Lung (tissue), 12 donors: ENCODE results near the gene ARAP1. TPM values are rescaled to one million over a fixed set of nuclear protein-coding genes. Genes with fewer than 3 reads are reported as not detected.

ENCODE experiments used
- ATAC-seq: fragments of 200-7000 bp; cut with Tn5 transposase; one replicate; pipeline ENCODE4 v1.9.1; 2020; ENCODE audit warnings: moderate number of reproducible peaks; ENCODE audit not compliant: insufficient read depth, low FRiP score
- DNase-seq, 3 donors: peaks; one replicate each; pipeline ENCODE4 v3.0.0-alpha.2; 2013 to 2017
- H3K27ac ChIP-seq, 2 donors: one replicate each; pipeline ENCODE4 v1.5.1; 2013; ENCODE audit warnings: mild to moderate bottlenecking in 2 of 2, moderate library complexity in 2 of 2, control low read depth in 1 of 2, inconsistent platforms in 1 of 2, low read depth in 1 of 2, low read length in 1 of 2
- H3K27me3 ChIP-seq, 3 donors: one replicate each; pipeline ENCODE4 v1.5.1; 2013; ENCODE audit warnings: low read length in 2 of 3; ENCODE audit not compliant: control insufficient read depth in 3 of 3, insufficient read depth in 3 of 3
- H3K36me3 ChIP-seq, 4 donors: one replicate each; pipeline ENCODE4 v1.5.1; 2013; ENCODE audit warnings: low read length in 4 of 4, mild to moderate bottlenecking in 1 of 4, moderate library complexity in 1 of 4; ENCODE audit not compliant: control insufficient read depth in 4 of 4, insufficient read depth in 4 of 4
- H3K4me1 ChIP-seq, 5 donors: one replicate each; pipeline ENCODE4 v1.5.1; 2013; ENCODE audit warnings: low read length in 5 of 5, mild to moderate bottlenecking in 2 of 5, moderate library complexity in 1 of 5; ENCODE audit not compliant: control insufficient read depth in 5 of 5, insufficient read depth in 5 of 5
- H3K4me3 ChIP-seq: one replicate; pipeline ENCODE4 v1.5.1; 2013; ENCODE audit warnings: mild to moderate bottlenecking, control low read depth, moderate library complexity
- H3K9ac ChIP-seq, 2 donors: one replicate each; pipeline ENCODE4 v1.5.1; 2013; ENCODE audit warnings: low read length in 2 of 2, control low read depth in 1 of 2; ENCODE audit not compliant: insufficient read depth in 1 of 2
- H3K9me3 ChIP-seq, 4 donors: one replicate each; pipeline ENCODE4 v1.5.1; 2013; ENCODE audit warnings: low read length in 3 of 4, mild to moderate bottlenecking in 1 of 4, moderate library complexity in 1 of 4; ENCODE audit not compliant: control insufficient read depth in 4 of 4, insufficient read depth in 3 of 4
- WGBS, 2 donors: extraction: QIAGEN DNeasy Blood & Tissue Kit; methylation state at CpG; one replicate each; pipeline ENCODE4 v1.1.7; 2013; 5-methylcytosine and 5-hydroxymethylcytosine counted together
- polyA plus RNA-seq, 2 donors: library from polyadenylated mRNA; stranded (reverse); fragments of 200-250 nt; gene quantifications; one replicate each; pipeline ENCODE4 v1.2.1, GENCODE V29; 2013
- total RNA-seq, 2 donors: library from RNA; depleted of rRNA in 1 of 2; stranded (reverse); fragments of >200 nt in 1 of 2; gene quantifications; one replicate each; pipeline ENCODE4 v1.2.1, GENCODE V29; 2014 to 2021
- TF ChIP-seq, protein P1 (sequence below): IDR thresholded peaks from 2 replicates; pipeline ENCODE4 v1.5.1; 2012; ENCODE audit warnings: mild to moderate bottlenecking; ENCODE audit errors: control extremely low read depth, extremely low read depth
- donor health status: control.
- donor health status: control.
- donor health status: Bipolar disorder and iron deficiency.
- donor health status: healthy.
- donor health status: DM: yes; HTN: yes; CAD: no.

Gene ARAP1
- total and polyA plus RNA-seq, 4 donors, result 134 to 218 (median 173) TPM

DNA sequence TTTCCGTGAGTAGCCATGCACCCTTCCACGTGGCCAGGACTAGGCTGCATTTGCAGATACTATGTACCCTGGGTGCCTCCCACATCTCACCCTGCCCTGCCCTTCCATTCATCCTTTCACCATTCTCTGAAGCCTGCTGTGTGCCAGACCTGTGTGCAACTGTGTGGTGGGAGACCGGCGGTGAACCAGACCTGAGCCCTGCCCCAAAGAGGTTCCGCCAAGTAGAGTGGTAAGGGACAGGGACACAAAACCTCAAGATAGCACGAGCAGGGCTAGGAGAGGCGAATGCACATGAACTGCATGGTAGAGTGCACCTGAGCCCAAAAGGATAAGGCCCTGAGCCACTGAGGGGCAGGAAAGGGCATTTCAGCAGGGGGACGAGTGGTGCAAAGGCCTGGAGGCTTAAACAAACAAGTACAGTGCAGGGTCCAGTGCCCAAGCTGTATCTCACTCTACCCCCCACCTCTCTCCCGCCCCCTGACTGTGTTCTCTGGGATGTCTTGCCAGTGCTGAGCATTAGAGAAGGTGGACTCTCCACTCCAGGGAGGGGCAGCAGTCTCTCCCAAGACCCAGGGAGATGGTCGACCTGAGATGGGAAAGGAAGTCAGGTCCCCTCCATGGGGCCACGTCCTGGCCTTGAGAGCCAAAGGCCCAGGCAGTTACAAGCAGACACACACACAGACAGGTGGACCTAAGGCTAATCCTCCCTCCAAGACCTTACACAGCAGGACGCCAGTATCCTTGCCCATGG, 14.1 kb upstream of the ARAP1 start:
- no peak for DNase-seq
- WGBS, 2 donors, result 81 to 89% methylated on average over 12 of the region's 12 CpGs
- Histone ChIP-seq H3K4me1 (peaks cover 0 to 7% (median 0%) of the 10 kb centered on the region in 5 donors), H3K4me3 (no peak overlapping the region), H3K9ac (no peak overlapping the region), H3K27ac (no peak overlapping the region), H3K36me3 (no peaks in the 10 kb centered on the region), H3K9me3 (no peaks in the 10 kb centered on the region), H3K27me3 (no peaks in the 10 kb centered on the region)
- TF ChIP-seq, protein P1, sequence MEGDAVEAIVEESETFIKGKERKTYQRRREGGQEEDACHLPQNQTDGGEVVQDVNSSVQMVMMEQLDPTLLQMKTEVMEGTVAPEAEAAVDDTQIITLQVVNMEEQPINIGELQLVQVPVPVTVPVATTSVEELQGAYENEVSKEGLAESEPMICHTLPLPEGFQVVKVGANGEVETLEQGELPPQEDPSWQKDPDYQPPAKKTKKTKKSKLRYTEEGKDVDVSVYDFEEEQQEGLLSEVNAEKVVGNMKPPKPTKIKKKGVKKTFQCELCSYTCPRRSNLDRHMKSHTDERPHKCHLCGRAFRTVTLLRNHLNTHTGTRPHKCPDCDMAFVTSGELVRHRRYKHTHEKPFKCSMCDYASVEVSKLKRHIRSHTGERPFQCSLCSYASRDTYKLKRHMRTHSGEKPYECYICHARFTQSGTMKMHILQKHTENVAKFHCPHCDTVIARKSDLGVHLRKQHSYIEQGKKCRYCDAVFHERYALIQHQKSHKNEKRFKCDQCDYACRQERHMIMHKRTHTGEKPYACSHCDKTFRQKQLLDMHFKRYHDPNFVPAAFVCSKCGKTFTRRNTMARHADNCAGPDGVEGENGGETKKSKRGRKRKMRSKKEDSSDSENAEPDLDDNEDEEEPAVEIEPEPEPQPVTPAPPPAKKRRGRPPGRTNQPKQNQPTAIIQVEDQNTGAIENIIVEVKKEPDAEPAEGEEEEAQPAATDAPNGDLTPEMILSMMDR, result no peak
- ATAC-seq, result no peak

GRCh38 chr11:72764503-72764902, 12.3 kb upstream of the ARAP1 start:
- TF ChIP-seq, protein P1, result no peak
- Histone ChIP-seq H3K27me3 (no peaks in the 10 kb centered on the region), H3K4me3 (no peak overlapping the region), H3K4me1 (peaks cover 0 to 13% (median 0%) of the 10 kb centered on the region in 5 donors), H3K9me3 (no peaks in the 10 kb centered on the region), H3K27ac (peak overlapping the region in 1 of 2 donors; percentile 16), H3K36me3 (no peaks in the 10 kb centered on the region), H3K9ac (no peak overlapping the region)
- 68 to 88% methylated on average over 13 of the region's 13 CpGs for WGBS, 2 donors
- ATAC-seq, result peak; percentile 75
- DNase-seq, result peak in 1 of 3 donors; percentile 42

DNA sequence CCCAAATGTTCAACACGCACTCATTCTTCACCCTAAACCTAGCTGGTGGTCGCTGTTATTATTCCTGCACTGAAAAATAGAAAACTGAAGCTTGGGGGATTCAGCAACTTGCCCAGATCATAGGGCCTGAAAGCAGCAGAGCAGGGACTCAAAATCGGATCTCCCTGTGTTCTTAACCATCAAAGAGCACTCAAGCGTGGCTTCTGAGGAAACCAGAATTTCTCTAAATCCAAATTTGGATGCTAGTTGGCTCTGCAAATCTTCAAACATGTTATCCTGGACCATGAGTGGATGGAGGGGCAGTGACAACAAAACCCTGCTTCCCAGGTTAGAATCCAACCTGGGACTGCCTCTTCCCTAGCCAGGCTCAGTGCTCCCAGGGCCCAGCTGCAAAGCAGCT, 11.6 kb upstream of the ARAP1 start:
- H3K9ac ChIP-seq, result no peak overlapping the region
- peak overlapping the region in 1 of 2 donors; percentile 16 for H3K27ac ChIP-seq
- TF ChIP-seq, protein P1, result no peak
- H3K27me3 ChIP-seq, result no peaks in the 10 kb centered on the region
- no peak overlapping the region for H3K4me3 ChIP-seq
- no peaks in the 10 kb centered on the region for H3K36me3 ChIP-seq
- no peaks in the 10 kb centered on the region for H3K9me3 ChIP-seq
- ATAC-seq (no peak), DNase-seq (no peak)
- 87 to 91% methylated on average over 4 of the region's 4 CpGs for WGBS, 2 donors
- H3K4me1 ChIP-seq, result peaks cover 0 to 20% (median 6%) of the 10 kb centered on the region in 5 donors
